Upper lobe of left lung (tissue), 6 donors: Measurements from ENCODE around the gene LMBR1. TPM values are rescaled to one million over a fixed set of nuclear protein-coding genes. Genes with fewer than 3 reads are reported as not detected.

Source experiments
- ATAC-seq, 2 donors: fragments of 200-7000 bp; cut with Tn5 transposase; one replicate each; pipeline ENCODE4 v1.9.1; 2022; ENCODE audit warnings: mild to moderate bottlenecking in 2 of 2, moderate library complexity in 2 of 2; ENCODE audit not compliant: low FRiP score in 2 of 2
- DNase-seq, 2 donors: peaks; one replicate each; pipeline ENCODE4 v3.0.0-alpha.2; 2019 to 2020
- H3K27ac ChIP-seq, 4 donors: fragments of 200-600 bp; sonication (generic); one replicate each; pipeline ENCODE4 v1.5.1; 2016 to 2019
- H3K27me3 ChIP-seq, 4 donors: fragments of 200-600 bp; sonication (generic); one replicate each; pipeline ENCODE4 v1.5.1; 2017 to 2019
- H3K36me3 ChIP-seq, 4 donors: fragments of 200-600 bp; sonication (generic); one replicate each; pipeline ENCODE4 v1.5.1; 2016 to 2019
- H3K4me1 ChIP-seq, 4 donors: fragments of 200-600 bp; sonication (generic); one replicate each; pipeline ENCODE4 v1.5.1; 2018 to 2019
- H3K4me3 ChIP-seq, 4 donors: fragments of 200-600 bp; sonication (generic); one replicate each; pipeline ENCODE4 v1.5.1; 2017 to 2019; ENCODE audit warnings: mild to moderate bottlenecking in 2 of 4, moderate library complexity in 1 of 4
- H3K9me3 ChIP-seq, 4 donors: fragments of 200-600 bp; sonication (generic); one replicate each; pipeline ENCODE4 v1.5.1; 2018 to 2019
- CTCF ChIP-seq, 6 experiments: fragments of 450-650 bp in 4 of 6; fragments of 200-600 bp in 2 of 6; sonication (generic) in 2 of 6; IDR thresholded peaks; one replicate each; pipeline ENCODE4 v1.5.1; 2016 to 2019; ENCODE audit warnings: antibody characterized with exemption in 6 of 6
- EP300 ChIP-seq, 4 donors: sonication (generic); formaldehyde crosslinking; IDR thresholded peaks; one replicate each; pipeline ENCODE4 v1.5.1; 2017; ENCODE audit warnings: antibody characterized with exemption in 4 of 4, control low read depth in 2 of 4
- POLR2A ChIP-seq, 4 donors: fragments of 450-650 bp; IDR thresholded peaks; one replicate each; pipeline ENCODE4 v1.5.1; 2016 to 2017; ENCODE audit warnings: antibody characterized with exemption in 4 of 4, mild to moderate bottlenecking in 2 of 4
- POLR2AphosphoS5 ChIP-seq, 2 donors: sonication (generic); formaldehyde crosslinking; IDR thresholded peaks; one replicate each; pipeline ENCODE4 v1.5.1; 2017; ENCODE audit warnings: antibody characterized with exemption in 2 of 2
- WGBS, 2 donors: methylation state at CpG; one replicate each; pipeline ENCODE4 v1.1.5; 2017 to 2018; 5-methylcytosine and 5-hydroxymethylcytosine counted together
- total RNA-seq, 6 donors: library from RNA; depleted of rRNA in 4 of 6; stranded (reverse); fragments of >200 nt in 4 of 6; gene quantifications; one replicate each; pipeline versions ENCODE4 v1.1.0 to v1.2.1, GENCODE V29; 2016 to 2021
- donor health status: DM: no; HTN: no; CAD: no; lungs with moderate emphysema.
- donor health status: DM: no; HTN: yes; CAD: no; lungs with severe emphysema.

LMBR1 gene
- total RNA-seq, 6 donors from 2014 or later: 58.6 to 159 (median 81.0) TPM

- H3K4me1 ChIP-seq: no peaks in the 10 kb centered on the region
- ATAC-seq: no peak
- no peak overlapping the region for H3K4me3 ChIP-seq
- no peaks in the 10 kb centered on the region for H3K36me3 ChIP-seq
- no peaks in the 10 kb centered on the region for H3K9me3 ChIP-seq
- no peak for TF ChIP-seq CTCF (IDR thresholded peaks at IDR 0.05)
- WGBS, 2 donors: 98% methylated on average over 3 of the region's 3 CpGs
- H3K27me3 ChIP-seq: no peaks in the 10 kb centered on the region
- DNase-seq: no peak
- no peak overlapping the region for H3K27ac ChIP-seq
Measured at GRCh38 chr7:156778201-156778600, 114.8 kb downstream of the LMBR1 start.

- WGBS, 2 donors: 93 to 96% methylated on average over 5 of the region's 5 CpGs
- H3K9me3 ChIP-seq: no peaks in the 10 kb centered on the region
- no peak overlapping the region for H3K27ac ChIP-seq
- H3K27me3 ChIP-seq: no peaks in the 10 kb centered on the region
- no peaks in the 10 kb centered on the region for H3K4me1 ChIP-seq
- no peak overlapping the region for H3K4me3 ChIP-seq
- ATAC-seq (no peak), DNase-seq (no peak)
- TF ChIP-seq EP300 (IDR thresholded peaks at IDR 0.05) (no peak), POLR2AphosphoS5 (IDR thresholded peaks at IDR 0.05) (no peak), CTCF (IDR thresholded peaks at IDR 0.05) (no peak), POLR2A (IDR thresholded peaks at IDR 0.05) (no peak)
- no peaks in the 10 kb centered on the region for H3K36me3 ChIP-seq
Measured at GRCh38 chr7:156777364-156778069, 115.5 kb downstream of the LMBR1 start.

DNA sequence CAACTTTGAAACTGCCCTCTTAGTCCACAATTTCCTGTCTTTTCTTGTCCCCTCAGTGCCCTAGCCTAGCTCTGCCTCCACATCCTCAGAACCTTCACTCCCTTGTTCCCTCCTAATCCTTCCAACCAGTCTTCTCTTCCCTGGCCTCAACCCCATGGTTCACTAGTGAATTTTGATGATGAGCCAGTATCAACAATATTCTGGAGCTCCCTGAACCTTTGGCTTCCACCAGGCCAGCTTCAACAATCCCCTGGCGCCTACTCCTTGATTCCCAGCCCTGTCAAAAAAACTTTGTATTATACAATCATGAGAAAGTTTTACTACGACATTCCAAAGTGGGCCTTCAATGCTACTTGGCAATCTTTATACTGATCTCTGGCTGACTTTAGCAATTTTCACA is 116.5 kb downstream of the LMBR1 start:
- ATAC-seq (no peak), DNase-seq (no peak)
- Histone ChIP-seq H3K9me3 (no peaks in the 10 kb centered on the region), H3K36me3 (no peaks in the 10 kb centered on the region), H3K27ac (no peak overlapping the region), H3K27me3 (no peaks in the 10 kb centered on the region), H3K4me3 (no peak overlapping the region), H3K4me1 (no peaks in the 10 kb centered on the region)
- 80 to 91% methylated on average over 2 of the region's 2 CpGs for whole genome bisulfite sequencing, 2 donors
- TF ChIP-seq POLR2A (IDR thresholded peaks at IDR 0.05) (no peak), CTCF (IDR thresholded peaks at IDR 0.05) (no peak)

- Histone ChIP-seq H3K27me3 (no peaks in the 10 kb centered on the region), H3K9me3 (no peaks in the 10 kb centered on the region), H3K36me3 (no peaks in the 10 kb centered on the region), H3K27ac (no peak overlapping the region), H3K4me3 (no peak overlapping the region), H3K4me1 (peaks cover 0 to 4% (median under 1%) of the 10 kb centered on the region in 4 donors)
- WGBS, 2 donors: 96 to 100% methylated on average over 1 of the region's 1 CpG
- TF ChIP-seq POLR2AphosphoS5 (IDR thresholded peaks at IDR 0.05) (no peak), POLR2A (IDR thresholded peaks at IDR 0.05) (no peak), CTCF (IDR thresholded peaks at IDR 0.05) (no peak), EP300 (IDR thresholded peaks at IDR 0.05) (no peak)
- ATAC-seq (no peak), DNase-seq (no peak)
Measured at GRCh38 chr7:156773966-156774365, 119.0 kb downstream of the LMBR1 start.

- H3K9me3 ChIP-seq: no peaks in the 10 kb centered on the region
- no peaks in the 10 kb centered on the region for H3K36me3 ChIP-seq
- 74 to 87% methylated on average over 5 of the region's 5 CpGs for WGBS, 2 donors
- H3K27ac ChIP-seq: no peak overlapping the region
- DNase-seq (no peak), ATAC-seq (no peak)
- peaks cover 0 to 10% (median 2%) of the 10 kb centered on the region in 4 donors for H3K4me1 ChIP-seq
- no peaks in the 10 kb centered on the region for H3K27me3 ChIP-seq
- H3K4me3 ChIP-seq: no peak overlapping the region
- TF ChIP-seq EP300 (IDR thresholded peaks at IDR 0.05) (no peak), POLR2A (IDR thresholded peaks at IDR 0.05) (no peak), CTCF (IDR thresholded peaks at IDR 0.05) (no peak), POLR2AphosphoS5 (IDR thresholded peaks at IDR 0.05) (no peak)
Measured at GRCh38 chr7:156772725-156773124, 120.3 kb downstream of the LMBR1 start.
